ENCODE measurements around the gene LILRB5.
"Not testable (repeated sequence)": the region's sequence is repeated elsewhere in the genome, so short reads cannot be mapped to it uniquely, and the experiment has no call there.

LILRB5 gene

DNA sequence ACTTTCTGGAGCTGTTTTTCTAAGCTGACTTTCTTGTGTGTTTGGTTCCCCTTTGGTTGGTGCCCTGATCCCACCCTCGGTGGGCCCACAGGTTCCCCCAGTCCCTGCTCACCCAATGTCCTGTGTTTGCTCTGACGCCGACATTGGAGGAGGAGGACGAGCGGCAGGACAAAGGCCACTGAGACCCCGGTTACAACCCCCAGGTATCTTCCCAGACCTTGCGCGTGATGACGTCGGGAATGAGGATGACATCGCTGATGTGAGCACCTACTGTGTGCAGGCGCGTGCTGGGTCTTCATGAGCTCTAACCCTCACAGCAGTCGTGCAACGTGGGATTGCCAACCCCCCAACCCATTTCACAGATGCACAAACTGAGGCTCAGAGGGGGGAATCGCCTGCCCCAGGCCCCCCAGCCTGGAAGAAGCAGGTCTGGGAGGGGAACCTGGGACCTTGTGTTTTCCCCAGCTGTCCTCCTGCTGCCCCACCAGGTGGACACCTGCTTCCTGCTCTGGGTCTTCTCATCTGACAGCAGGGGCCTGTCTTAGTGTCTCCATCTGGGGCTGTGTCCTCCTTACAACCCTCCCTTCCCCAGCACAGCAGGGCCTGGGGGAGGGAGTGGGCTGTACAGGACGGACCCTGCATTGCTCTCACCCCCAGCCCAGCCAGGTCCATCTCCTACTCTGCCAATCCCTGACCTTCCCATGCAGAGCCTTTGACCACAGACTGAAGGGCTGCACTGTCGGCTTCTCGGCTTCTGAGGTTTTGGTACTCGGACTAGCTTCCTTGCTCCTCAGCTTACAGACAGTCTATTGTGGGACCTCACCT lies 9.8 kb downstream of the LILRB5 start:
- TF ChIP-seq, protein P1, sequence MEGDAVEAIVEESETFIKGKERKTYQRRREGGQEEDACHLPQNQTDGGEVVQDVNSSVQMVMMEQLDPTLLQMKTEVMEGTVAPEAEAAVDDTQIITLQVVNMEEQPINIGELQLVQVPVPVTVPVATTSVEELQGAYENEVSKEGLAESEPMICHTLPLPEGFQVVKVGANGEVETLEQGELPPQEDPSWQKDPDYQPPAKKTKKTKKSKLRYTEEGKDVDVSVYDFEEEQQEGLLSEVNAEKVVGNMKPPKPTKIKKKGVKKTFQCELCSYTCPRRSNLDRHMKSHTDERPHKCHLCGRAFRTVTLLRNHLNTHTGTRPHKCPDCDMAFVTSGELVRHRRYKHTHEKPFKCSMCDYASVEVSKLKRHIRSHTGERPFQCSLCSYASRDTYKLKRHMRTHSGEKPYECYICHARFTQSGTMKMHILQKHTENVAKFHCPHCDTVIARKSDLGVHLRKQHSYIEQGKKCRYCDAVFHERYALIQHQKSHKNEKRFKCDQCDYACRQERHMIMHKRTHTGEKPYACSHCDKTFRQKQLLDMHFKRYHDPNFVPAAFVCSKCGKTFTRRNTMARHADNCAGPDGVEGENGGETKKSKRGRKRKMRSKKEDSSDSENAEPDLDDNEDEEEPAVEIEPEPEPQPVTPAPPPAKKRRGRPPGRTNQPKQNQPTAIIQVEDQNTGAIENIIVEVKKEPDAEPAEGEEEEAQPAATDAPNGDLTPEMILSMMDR (IDR thresholded peaks at IDR 0.05; ENCODE audit: insufficient read depth, low read length, poor library complexity, severe bottlenecking): no peak
- no peak overlapping the region for H3K4me3 ChIP-seq (replicated peaks; ENCODE audit: low read depth, low read length)
- no peak for DNase-seq (ENCODE audit: extremely low read depth, insufficient read length)
- no peaks in the 10 kb centered on the region for H3K36me3 ChIP-seq (ENCODE audit: control insufficient read depth, insufficient read depth, low read length)
- no peaks in the 10 kb centered on the region for H3K27me3 ChIP-seq (replicated peaks; ENCODE audit: control insufficient read depth, insufficient read depth, low read length)

GRCh38 chr19:54245936-54246335 lies 11.1 kb downstream of the LILRB5 start:
- H3K27me3 ChIP-seq (replicated peaks; ENCODE audit: control insufficient read depth, insufficient read depth, low read length): no peaks in the 10 kb centered on the region
- no peaks in the 10 kb centered on the region for H3K36me3 ChIP-seq (ENCODE audit: control insufficient read depth, insufficient read depth, low read length)
- TF ChIP-seq, protein P1 (IDR thresholded peaks at IDR 0.05; ENCODE audit: insufficient read depth, low read length, poor library complexity, severe bottlenecking): no peak
- no peak for DNase-seq (ENCODE audit: extremely low read depth, insufficient read length)
- no peak overlapping the region for H3K4me3 ChIP-seq (replicated peaks; ENCODE audit: low read depth, low read length)

GRCh38 chr19:54243809-54244208 lies 13.3 kb downstream of the LILRB5 start:
- DNase-seq (ENCODE audit: extremely low read depth, insufficient read length); H3K36me3 ChIP-seq (ENCODE audit: control insufficient read depth, insufficient read depth, low read length); H3K27me3 ChIP-seq (replicated peaks; ENCODE audit: control insufficient read depth, insufficient read depth, low read length): not testable (repeated sequence)

DNA sequence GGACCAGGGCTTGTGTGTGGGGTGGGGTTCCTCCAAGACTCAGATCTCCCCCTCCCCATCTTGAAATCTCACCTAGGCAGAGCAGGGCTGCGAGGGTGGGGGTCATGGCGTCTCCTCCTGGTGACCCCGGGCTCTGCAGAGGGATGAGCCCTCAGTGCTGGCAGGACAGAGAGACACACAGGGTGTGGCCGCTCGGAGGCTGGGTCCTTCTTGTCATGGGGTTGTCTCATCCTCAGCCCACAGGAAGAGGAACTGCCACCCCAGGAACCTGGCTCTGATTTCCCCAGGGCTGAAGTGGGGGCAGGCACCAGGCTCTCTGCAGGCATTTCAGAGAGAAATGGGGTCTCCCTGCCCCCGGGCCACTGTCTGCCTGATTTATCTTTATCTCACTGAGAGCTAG lies 14.4 kb downstream of the LILRB5 start, which contains the start of gene LILRA6:
Gene LILRA6, minus strand, starts transcription at position 145 of the 400 bp plus-strand sequence.
- not testable (repeated sequence) for H3K36me3 ChIP-seq (ENCODE audit: control insufficient read depth, insufficient read depth, low read length); H3K4me3 ChIP-seq (replicated peaks; ENCODE audit: low read depth, low read length); DNase-seq (ENCODE audit: extremely low read depth, insufficient read length); H3K27me3 ChIP-seq (replicated peaks; ENCODE audit: control insufficient read depth, insufficient read depth, low read length)

More at GRCh38 chr19:54243809-54244208, 13.3 kb downstream of the LILRB5 start:
- not testable (repeated sequence) for H3K4me3 ChIP-seq (replicated peaks; ENCODE audit: low read depth, low read length)

DNA sequence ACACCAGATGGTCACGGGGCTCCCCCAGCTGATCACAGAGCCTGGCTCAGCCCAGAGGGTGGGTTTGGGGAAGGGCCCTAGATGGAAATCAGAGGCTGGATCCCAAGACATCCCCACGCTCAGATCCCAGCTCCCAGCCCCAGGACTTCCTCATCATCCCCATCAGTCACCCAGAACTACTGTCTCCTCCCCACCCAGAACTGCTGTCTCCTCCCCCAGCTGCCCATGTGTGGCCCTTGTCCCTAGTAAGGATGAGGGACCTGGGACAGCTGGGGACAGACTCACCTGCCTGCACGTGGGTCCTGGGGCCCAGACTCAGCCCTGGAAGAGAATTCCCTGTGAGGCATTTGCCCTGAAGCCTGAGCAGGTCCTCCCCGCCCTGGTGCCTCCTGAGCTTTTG lies 14.8 kb downstream of the LILRB5 start:
- not testable (repeated sequence) for H3K27me3 ChIP-seq (replicated peaks; ENCODE audit: control insufficient read depth, insufficient read depth, low read length); H3K4me3 ChIP-seq (replicated peaks; ENCODE audit: low read depth, low read length); H3K36me3 ChIP-seq (ENCODE audit: control insufficient read depth, insufficient read depth, low read length); DNase-seq (ENCODE audit: extremely low read depth, insufficient read length)

- H3K4me3 ChIP-seq (replicated peaks; ENCODE audit: low read depth, low read length); DNase-seq (ENCODE audit: extremely low read depth, insufficient read length); H3K36me3 ChIP-seq (ENCODE audit: control insufficient read depth, insufficient read depth, low read length); H3K27me3 ChIP-seq (replicated peaks; ENCODE audit: control insufficient read depth, insufficient read depth, low read length): not testable (repeated sequence)
These were observed 16.4 kb downstream of the LILRB5 start for GRCh38 chr19:54240372-54241336.

- H3K36me3 ChIP-seq (ENCODE audit: control insufficient read depth, insufficient read depth, low read length); DNase-seq (ENCODE audit: extremely low read depth, insufficient read length); H3K27me3 ChIP-seq (replicated peaks; ENCODE audit: control insufficient read depth, insufficient read depth, low read length); H3K4me3 ChIP-seq (replicated peaks; ENCODE audit: low read depth, low read length): not testable (repeated sequence)
These were observed 17.3 kb downstream of the LILRB5 start for GRCh38 chr19:54239491-54240371.
